22Rv1 (cell line): ENCODE measurements around the gene ABCG8.

Experiments
- ZFX ChIP-seq: fragments of 450-650 bp; IDR thresholded peaks from 2 replicates; pipeline ENCODE4 v1.6.1; 2017; ENCODE audit warnings: antibody characterized with exemption, borderline replicate concordance
- TF ChIP-seq, protein P1 (sequence below): fragments of 450-650 bp; IDR thresholded peaks from 2 replicates; pipeline ENCODE4 v1.5.1; 2017; ENCODE audit warnings: mild to moderate bottlenecking

- TF ChIP-seq, protein P1, sequence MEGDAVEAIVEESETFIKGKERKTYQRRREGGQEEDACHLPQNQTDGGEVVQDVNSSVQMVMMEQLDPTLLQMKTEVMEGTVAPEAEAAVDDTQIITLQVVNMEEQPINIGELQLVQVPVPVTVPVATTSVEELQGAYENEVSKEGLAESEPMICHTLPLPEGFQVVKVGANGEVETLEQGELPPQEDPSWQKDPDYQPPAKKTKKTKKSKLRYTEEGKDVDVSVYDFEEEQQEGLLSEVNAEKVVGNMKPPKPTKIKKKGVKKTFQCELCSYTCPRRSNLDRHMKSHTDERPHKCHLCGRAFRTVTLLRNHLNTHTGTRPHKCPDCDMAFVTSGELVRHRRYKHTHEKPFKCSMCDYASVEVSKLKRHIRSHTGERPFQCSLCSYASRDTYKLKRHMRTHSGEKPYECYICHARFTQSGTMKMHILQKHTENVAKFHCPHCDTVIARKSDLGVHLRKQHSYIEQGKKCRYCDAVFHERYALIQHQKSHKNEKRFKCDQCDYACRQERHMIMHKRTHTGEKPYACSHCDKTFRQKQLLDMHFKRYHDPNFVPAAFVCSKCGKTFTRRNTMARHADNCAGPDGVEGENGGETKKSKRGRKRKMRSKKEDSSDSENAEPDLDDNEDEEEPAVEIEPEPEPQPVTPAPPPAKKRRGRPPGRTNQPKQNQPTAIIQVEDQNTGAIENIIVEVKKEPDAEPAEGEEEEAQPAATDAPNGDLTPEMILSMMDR: no peak
- no peak for TF ChIP-seq ZFX
Measured at GRCh38 chr2:43848214-43848613, 9.4 kb downstream of the ABCG8 start.
